IPS DF 4.7 (cell line): ENCODE results near the gene SIGLEC6.
"Not testable (repeated sequence)": the region's sequence is repeated elsewhere in the genome, so short reads cannot be mapped to it uniquely, and the experiment has no call there.

Experiments
- DNase-seq: peaks from one replicate; pipeline ENCODE4 v3.0.0-alpha.2; 2013; ENCODE audit warnings: low spot score; ENCODE audit errors: extremely low read depth

The SIGLEC6 gene

GRCh38 chr19:51509823-51510660 lies 21.4 kb downstream of the SIGLEC6 start:
- DNase-seq: no peak

DNA sequence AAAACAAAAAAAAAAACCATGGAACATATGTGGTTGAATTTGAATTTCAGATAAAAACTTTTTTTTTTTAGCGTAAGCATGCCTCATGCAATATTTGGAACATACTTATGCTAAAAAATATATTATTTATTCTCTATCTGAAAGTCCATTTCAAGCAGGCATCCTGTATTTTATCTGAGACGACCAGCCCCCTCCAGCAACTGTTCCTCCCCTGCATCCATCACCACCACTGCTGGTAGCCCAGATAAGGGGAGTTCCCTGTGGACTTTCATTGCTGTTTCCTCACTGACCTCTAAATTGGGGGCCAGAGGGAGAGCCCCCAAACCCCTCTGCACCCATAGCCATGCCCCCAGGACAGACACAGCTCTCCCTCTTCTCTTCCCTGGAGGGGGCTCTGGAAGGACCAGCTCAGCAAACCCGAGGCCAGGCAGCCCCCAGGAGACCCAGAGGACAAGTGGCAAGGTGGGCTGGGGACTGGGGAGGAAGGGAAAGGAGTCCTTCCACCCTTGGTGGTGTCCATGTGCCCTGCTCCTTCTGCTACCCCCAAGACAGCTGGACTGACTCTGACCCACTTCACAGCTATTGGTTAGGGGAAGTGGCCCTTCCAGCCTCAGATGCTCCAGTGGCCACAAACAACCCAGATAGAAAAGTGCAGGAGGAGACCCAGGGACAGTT lies 23.3 kb downstream of the SIGLEC6 start:
- DNase-seq: no peak

DNA sequence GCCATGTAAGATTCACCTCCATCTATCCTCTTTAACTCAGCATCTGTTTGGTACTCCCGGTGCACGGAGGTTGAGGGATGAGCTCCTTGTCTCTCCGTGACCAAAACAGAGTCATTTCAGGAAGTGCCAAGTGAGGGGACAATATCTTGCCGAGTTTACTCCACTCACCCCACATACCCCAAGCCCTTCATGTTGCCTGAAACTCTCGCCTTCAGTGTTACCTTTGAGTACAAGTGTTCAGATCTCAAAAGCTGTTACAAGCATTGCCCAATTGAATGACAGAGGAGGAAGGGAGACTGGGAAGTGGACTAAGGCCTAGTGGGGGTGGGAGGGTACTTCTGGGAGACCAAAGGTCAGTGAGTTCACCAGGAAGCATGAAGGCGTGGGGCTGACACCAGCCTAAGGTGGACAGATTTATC lies 23.8 kb downstream of the SIGLEC6 start:
- DNase-seq: no peak

GRCh38 chr19:51507192-51507591 lies 24.3 kb downstream of the SIGLEC6 start:
- no peak for DNase-seq

- DNase-seq: no peak
These were observed 25.6 kb downstream of the SIGLEC6 start for GRCh38 chr19:51505904-51506303.

DNA sequence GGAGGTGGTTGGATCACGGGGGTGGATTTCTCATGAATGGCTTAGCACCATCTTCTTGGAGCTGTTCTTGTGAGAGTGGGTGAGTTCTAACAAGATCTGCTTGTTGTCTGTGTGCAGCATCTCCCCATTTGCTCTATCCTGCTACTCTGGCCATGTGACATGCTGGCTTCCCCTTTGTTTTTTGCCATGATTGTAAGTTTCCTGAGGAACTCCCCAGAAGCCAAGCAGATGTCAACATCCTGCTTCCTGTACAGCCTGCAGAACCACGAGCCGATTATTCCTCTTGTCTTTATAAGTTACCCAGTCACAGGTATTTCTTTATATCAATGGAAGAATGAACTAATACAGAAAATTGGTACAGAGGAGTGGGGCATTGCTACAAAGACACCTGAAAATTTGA lies 27.6 kb downstream of the SIGLEC6 start:
- DNase-seq: no peak

- no peak for DNase-seq
These were observed 28.1 kb downstream of the SIGLEC6 start for GRCh38 chr19:51503286-51503817.

- no peak for DNase-seq
These were observed 29.7 kb downstream of the SIGLEC6 start, which contains the start of gene SIGLEC12 for GRCh38 chr19:51501594-51502263. TSS of gene SIGLEC12 (minus strand) at chr19:51501800. CDS start at chr19:51501733, 67 bp downstream.

DNA sequence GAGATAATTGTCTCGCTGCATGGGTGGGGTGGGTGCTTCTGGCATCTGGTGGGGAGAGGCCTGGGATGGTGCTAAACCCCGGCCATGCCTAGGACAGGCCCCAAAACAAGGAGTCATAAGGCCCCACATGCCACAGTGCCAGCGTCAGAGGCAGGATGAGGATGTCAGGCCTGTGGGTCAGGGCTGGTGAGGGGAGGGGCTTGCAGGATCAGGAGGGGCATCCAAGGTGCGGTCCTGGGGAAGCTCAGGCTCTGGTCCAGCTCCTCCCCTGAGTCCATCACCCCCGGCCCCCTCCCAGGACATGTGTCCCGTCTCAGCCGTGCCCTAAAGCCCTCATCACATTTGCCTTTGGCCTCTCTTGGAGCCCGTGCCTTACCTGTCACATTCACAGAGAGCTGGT lies 30.5 kb downstream of the SIGLEC6 start:
- DNase-seq: not testable (repeated sequence)

DNA sequence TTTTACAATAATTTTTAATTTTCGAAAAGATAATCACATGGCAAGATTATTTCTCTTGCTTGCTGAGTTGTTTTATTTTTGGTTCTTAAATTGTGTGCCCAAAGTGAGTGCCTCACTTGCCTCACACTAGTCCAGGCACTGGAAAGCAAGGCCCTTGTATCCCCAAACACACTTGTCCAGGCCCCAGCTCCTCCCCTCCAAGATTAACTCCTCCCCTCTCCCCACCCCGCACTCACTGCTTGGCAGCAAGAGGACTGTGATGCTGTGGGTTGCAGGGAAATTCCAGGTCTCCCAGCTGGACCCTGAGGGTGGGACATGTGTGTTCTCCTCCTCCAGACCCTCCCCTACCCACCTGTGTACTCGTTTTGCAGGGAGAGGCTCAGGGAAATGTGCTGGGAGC lies 33.8 kb downstream of the SIGLEC6 start:
- DNase-seq: no peak

- DNase-seq: no peak
These were observed 37.7 kb downstream of the SIGLEC6 start for GRCh38 chr19:51493776-51494175.

DNA sequence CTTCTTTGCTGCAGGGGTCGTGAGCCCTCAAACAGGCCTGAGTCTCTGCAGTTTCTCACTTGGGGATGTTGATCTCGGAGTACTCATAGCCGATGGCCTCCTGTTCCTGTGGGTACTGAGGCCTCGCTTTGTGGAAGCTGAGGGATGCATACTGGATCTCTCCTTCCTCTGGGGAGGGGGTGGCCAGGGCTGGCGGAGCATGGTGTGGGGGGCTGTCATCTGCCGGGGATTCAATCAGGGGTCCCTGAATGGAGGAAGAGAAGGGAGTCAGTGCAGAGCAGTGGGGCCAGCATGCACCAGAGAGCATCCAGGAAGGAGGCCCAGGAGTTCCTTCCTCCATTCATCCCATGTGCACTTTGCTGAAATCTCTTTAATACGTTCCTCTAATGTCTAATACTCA lies 39.9 kb downstream of the SIGLEC6 start:
- DNase-seq: no peak

DNA sequence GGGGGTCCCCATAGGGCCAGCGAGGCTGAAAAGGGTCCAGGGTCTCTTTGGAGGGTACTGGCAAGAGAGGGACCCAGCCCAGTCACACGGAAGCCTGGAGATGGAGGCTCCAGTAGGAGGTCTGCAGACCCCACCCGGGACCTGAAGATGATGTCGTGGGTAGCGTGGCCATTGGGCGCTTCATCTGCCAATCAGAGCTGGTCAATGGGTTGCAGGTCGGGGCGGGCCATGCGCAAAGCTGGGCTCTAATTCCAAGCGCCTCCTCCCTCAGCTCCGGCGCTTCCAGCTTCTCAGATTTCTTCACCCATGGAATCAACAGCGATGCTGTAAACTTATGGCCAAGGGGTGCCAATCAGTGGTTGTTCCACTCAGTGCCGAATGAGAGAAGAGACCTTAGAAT lies 40.8 kb downstream of the SIGLEC6 start:
- DNase-seq: peak; percentile 25

DNA sequence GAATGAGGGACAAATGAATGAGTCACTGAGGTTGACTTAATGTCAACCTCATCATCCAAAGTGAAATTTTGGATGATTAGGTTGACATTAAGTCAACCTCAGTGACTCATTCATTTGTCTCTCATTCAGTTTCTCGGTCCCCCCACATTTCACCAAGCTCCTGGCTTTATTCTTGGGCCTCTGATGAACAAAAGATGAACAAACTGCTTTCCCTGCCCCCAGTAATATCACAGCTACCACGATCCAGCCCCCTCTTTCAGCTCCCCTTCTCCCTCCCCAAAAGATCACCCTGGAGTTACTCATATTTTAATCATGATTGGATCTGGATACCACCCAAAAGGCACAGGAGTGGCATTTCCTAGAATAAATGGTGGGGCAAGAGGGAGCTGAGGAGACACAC lies 42.4 kb downstream of the SIGLEC6 start:
- no peak for DNase-seq

DNA sequence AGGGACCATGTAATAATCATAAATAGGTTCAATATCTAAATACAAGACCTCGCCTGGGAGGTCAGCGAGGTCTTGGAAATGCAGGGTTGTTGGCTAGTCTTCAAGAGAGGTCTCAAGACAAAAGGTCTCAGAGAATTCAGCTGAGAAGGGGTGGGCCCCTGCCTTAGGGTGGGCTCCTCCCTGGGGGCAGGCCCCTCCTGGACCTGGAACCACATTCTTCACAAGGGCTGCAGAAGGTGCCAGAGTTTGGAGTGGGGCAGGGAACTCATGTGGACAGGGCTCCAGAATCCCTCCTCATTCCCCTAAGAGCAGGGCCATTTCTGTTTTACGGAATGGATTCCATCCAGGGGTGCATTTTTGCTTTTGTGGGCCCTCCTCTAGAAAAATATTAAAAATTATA lies 43.0 kb downstream of the SIGLEC6 start:
- no peak for DNase-seq

DNA sequence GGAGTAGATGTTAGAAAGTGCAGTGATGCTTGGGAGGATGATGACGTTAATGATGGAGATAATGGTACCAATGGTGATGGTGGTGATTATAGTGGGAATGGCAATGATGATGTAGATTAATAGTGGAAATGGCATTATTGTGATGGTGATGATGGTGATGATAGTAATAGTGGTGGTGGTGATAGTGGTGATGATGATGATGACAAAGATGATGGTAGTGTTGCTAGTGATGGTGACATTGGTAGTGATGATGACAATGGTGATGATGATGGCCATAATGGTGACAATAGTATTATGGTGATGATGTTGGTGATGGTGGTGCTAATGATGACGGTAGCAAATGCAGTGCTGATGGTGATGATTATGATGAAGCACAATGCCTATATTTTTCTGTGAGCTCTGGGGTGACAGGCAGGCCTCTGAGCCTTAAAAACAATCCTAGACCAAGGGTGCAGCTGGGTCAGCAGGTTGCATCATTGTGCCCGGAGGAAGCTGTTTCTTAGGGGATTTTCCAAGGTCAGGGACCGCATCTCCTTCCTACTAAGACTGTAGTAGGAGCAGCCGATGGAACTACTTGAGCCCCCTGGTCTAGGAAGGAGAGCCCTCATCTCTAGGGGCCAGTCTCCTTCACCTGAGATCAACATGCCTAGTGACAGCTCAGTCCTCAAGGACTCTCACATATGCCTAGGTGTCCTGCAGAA lies 45.4 kb downstream of the SIGLEC6 start:
- no peak for DNase-seq

DNA sequence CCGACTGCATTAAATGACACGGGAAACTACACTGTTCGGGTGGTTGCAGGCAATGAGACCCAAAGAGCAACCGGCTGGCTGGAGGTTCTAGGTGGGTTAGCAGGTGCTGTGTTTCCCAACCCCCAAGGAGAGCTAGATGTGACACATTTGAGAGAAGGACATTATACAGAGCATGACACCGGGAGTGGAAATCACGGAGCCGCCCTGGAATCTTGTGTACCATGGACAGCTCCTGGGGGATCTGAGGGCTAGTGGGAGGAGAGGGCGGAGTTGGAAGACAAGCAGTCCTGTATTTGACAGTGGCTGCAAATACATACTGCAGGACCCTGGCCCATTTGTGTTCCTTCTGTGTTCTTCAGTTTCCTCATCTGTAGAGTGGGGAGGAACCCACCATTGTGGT lies 50.9 kb downstream of the SIGLEC6 start:
- no peak for DNase-seq

DNA sequence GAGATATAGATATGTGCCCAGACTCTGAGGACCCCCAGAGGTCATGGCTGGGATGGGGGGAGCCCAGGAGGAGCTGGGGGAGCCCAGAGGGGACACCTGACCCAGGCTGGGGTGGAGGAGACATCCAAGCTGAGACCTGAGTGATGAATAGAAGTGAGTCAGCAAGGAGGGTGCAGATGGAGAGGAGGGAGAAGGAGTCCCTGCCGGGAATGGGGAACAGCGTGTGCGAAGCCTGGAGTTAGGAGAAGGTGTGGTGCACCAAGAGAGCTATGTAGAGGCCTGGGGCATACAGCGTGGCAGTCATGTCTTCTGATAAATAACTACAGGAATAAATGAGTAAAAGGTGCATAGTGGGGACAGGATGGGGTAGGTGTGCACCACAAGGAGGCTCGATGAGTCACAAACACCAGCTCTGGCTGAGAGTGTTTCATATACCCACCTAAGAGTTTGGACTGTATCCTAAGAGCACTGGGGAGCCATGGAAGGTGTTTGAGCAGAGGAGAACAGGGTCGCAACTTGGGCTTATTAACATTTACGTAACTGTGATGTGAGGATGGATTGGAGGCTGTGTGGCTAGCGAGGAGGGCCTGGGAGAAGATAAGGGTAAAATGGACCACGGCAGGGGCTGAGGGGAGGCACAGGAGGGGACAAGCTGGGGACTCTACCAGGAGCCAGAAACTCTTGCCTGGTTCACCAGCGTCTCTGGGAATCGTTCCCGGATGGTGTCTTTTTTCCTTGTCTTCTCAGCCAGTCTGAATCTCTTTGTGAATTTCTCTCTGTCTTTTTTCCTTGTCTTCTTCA lies 51.7 kb downstream of the SIGLEC6 start:
- DNase-seq: no peak

- DNase-seq: no peak
These were observed 52.9 kb downstream of the SIGLEC6 start, which contains the start of gene CEACAM18 for GRCh38 chr19:51478381-51479234. TSS of gene CEACAM18 (plus strand) at chr19:51478539.
